Stimulated activated CD4-positive, alpha-beta T cell treated with anti-CD3 and anti-CD28 coated beads, Interleukin-2, amount 100 ng/mL, for 24 hours (primary cell): Measurements from ENCODE around the gene PDE3B.
A peak's percentile ranks its signal among the peaks of the same experiment; 100 is the strongest.
"Not testable (repeated sequence)": the region's sequence is repeated elsewhere in the genome, so short reads cannot be mapped to it uniquely, and the experiment has no call there.

Experiments used
- DNase-seq, 2 donors: peaks; one replicate each; pipeline ENCODE4 v3.0.0-alpha.2; 2020

PDE3B gene

GRCh38 chr11:14643697-14644225, at the start of gene PDE3B:
Gene PDE3B, plus strand, starts transcription at chr11:14643804. Its CDS starts 272 bp downstream, at chr11:14644076.
- DNase-seq: peak; percentile 74 to 83

GRCh38 chr11:14595261-14595660, 48.3 kb upstream of the PDE3B start:
- not testable (repeated sequence) for DNase-seq

DNA sequence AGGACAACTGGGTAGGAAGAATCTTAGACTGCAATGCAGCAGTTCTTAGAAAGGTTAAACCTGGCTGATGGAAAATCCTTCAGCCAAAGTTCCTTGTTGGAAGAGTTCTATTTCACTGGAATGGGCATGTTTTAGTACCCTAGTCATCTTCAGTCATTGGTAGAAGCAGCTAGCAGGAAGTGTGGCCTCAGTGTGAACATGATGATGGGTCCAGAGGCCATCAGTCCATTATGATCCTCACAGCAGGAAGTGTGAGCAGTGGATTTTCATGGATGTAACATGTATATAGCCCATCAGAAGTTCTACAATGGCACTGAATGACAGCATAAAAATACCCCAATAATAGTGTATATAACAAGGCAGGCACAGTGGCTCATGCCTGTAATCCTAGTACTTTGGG, 35.9 kb upstream of the PDE3B start:
- DNase-seq: no peak

- no peak for DNase-seq
These were observed 33.7 kb upstream of the PDE3B start for GRCh38 chr11:14609902-14610301.

DNA sequence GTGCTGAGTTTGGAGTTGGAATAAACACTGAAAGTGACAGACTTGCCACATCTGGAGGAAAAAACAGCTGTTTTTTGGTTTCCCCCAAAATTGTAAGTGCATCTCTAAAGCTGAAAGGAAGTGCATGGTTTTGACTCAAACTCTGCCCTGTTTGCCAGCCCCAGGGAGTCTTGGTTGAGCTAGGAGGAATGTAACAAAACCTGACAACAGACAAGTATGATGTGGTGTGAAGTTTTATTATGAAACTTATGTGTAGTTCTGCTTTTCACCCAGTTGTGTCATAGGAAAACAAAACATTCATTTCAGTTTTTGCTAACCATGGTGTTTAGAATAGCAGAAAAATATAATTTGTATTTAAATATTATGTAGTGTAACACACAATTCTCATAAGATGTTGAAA, 31.7 kb upstream of the PDE3B start:
- peak in 1 of 2 donors; percentile 5 for DNase-seq

DNA sequence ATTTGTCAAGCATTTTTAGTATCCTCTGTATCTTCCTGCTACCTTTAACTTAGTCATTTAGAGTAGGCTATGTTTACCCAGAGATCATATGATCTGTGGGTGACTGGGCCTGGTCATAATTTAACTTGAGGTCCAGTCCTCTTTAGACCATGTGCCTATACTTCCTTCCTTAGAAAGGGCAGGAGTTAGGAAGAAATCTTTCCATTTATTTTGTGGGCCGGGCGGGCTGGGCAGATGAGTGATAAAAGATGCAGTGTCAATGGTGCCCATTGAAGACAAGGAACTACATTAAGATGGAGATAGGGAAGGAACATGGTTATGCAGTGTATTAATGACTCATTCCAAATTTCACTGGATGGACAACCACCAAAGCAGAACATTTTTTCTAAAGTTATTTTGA, 30.9 kb upstream of the PDE3B start:
- no peak for DNase-seq

DNA sequence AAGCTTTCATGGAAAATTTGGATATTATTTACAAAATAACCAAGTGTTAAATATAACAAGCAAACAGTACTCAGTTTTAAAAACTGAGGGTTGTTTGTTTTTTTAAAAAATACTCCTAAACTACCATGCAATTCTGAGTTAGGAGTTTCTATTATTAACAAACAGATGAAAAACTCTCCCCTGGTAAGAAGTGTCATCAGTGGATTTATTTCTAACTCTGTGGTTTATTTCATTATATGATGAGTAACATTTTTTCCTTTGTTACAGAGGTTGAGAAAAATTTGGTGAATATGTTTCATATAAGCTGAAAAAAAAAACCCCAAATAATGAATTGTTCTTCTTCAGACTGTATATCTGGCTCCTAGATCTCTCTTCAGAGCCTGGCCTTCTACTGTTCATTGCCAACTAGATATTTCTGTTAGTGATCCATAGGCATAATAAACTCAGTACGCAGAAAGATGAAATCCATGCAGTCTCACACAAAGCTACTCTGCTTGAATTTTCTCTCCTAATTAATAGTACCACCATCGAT, 29.4 kb upstream of the PDE3B start:
- DNase-seq: no peak

DNA sequence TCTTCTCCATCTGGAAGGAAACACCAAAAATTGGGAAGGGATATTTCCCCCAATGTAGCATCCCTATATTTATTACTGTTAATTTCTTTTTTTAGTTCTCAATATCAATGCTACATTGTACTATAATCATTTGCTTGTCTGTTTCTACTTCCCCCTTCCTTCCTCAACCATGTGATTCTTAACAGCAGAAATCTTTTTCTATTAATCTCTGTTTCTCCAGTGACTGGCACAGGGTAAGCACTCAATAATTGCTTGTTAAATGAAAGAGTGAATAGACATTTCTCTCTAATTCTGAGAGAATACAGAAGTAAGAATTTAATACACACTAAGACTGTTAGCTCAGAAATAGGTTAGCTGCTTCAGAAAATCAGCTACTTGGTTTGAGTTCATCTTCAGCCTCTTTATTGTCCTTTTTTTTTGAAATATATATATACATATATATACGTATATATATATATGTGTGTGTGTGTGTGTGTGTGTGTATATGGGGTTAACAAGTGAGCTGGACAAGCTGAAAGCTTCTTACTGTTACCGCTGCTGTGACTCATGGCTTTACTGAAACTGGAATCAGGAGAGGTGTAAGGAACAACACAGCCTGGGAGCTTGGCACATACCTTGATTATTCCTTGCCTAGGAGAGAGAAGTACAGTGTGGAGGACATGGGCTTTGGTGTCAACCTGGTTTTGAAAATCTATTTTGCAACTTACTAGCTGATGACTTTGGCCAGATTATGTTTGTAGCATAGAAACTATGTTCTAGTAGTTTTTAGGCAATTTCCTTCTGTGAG, 26.2 kb upstream of the PDE3B start:
- no peak for DNase-seq

GRCh38 chr11:14618060-14618459, 25.5 kb upstream of the PDE3B start:
- no peak for DNase-seq

GRCh38 chr11:14619603-14620531, 23.7 kb upstream of the PDE3B start:
- no peak for DNase-seq

DNA sequence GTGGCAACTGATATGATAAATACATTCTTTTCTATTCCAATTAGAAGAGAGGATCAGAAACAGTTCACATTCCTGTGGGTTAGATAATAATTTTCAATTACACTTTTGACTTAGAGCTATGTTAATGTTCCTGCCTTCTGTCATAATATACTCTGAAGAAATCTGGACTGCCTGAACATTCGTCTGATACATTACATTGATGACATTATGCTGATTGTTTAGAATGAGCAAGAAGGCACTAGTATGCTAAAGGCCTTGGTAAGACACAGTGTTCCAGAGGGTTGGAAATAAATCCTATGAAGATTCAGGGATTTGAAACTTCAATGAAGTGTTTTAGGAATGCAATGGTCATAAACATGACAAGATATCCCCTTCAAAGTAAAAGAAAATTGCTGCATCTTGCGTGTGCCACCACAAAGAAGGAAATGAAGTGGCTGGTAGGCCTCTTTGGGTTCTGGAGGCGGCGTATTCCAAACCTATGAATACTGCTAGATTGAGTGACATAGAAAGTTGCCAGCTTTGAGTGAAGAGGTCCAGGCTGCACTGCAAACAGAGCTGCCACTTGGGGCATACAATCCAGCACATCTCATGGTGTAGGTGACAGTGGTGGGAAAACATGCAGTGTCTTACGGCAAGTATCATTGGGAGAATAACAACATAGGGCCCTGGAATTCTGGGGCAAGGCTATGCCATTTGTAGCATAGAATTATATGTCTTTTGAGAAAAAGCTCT, 21.2 kb upstream of the PDE3B start:
- DNase-seq: no peak

GRCh38 chr11:14623036-14623435, 20.6 kb upstream of the PDE3B start:
- no peak for DNase-seq

- DNase-seq: no peak
These were observed 17.9 kb upstream of the PDE3B start for GRCh38 chr11:14625586-14626205.

DNA sequence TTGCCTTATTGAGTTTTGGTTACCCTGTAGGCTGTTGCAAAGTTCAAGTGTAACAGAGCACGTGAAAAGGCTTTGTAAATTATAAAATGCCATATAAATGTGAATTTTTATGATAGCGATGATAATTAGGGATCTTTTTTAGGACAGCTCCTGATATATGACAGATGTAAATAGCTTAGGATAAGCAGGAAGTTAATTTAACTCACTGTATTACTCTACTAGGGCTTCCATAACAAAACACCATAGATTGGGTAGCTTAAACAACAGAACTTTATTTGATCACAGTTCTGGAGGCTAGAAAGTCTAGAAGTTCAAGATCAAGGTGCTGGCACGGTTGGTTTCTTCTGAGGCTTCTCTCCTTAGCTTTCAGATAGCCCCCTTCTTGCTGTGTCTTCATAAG, 17.0 kb upstream of the PDE3B start:
- DNase-seq: no peak

DNA sequence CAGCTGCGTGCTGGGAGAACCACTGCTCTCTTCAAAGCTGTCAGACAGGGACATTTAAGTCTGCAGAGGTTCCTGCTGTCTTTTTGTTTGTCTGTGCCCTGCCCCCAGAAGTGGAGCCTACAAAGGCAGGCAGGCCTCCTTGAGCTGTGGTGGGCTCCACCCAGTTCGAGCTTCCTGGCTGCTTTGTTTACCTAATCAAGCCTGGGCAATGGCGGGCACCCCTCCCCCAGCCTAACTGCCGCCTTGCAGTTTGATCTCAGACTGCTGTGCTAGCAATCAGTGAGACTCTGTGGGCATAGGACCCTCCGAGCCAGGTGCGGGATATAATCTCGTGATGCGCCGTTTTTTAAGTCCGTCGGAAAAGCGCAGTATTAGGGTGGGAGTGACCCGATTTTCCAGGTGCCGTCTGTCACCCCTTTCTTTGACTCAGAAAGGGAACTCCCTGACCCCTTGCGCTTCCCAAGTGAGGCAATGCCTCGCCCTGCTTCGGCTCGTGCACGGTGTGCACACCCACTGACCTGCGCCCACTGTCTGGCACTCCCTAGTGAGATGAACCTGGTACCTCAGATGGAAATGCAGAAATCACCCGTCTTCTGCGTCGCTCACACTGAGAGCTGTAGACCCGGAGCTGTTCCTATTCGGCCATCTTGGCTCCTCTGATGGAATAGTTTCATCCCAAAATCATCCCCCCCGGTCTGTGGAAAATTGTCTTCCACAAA, 9.9 kb upstream of the PDE3B start:
- not testable (repeated sequence) for DNase-seq

DNA sequence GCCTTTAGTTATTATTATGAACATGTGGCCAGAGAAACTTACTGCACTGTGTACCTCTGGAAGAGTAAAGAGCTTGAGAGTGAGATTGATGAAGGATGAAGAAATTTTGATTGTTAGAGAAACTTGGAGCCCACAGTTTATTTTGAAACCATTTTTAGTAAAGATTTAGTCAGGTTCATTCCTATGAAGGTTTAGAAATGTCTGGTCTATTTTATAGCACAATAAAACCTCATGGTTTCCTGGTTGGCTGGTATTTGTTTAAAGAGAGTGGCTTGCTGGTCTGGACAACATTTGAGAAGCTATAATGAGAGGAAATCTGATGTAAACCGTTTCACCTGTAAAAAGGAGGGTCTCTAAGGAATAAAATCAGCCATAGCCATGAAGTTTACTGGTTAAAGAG, 8.8 kb upstream of the PDE3B start:
- DNase-seq: no peak

GRCh38 chr11:14635546-14635945, 8.1 kb upstream of the PDE3B start:
- no peak for DNase-seq

GRCh38 chr11:14636119-14636518, 7.5 kb upstream of the PDE3B start:
- DNase-seq: no peak

DNA sequence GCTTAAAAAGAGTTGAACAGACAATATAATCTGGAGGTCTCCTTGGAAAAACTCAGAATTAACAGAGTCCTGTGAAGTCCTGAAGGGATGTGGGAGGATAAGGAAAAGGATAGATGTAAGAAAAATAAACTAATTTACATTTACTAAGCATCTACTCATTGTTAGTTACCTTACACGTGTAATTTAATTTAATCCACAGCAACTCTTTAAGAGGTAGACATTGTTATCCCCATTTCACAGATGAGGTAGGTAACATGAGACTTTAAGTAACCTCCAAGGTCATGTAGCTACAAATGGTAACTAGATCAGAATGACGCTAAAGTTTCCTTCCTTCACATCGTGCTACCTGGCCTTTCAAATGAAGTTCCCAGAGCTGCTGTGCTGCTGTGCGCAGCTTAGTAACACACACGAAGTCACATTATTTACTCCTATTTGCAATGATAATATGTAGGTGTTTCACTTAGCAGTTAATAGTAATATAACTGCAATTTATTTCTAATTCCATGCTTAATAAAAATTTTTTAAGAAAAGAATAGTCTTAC, 5.7 kb upstream of the PDE3B start:
- no peak for DNase-seq

DNA sequence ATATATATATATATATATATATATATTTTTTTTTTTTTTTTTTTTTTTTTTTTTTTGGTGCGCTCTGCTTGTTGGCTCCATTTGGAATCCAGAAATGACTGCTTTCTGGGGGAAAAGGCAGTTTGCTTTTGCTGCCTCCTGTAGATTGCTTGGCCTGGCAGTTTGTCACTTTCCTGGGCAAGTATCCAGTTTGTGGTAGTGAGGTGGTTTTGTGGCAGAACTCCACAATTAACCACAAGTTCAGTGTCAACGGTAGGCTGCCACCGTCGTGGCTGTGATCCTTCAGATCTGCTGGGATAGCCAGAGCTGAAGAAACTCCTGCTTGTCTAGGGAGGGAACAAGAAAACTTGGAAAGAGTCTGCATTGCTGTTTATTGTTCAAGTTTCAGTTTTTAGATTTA, 5.0 kb upstream of the PDE3B start:
- DNase-seq: no peak

- no peak for DNase-seq
These were observed 1.8 kb upstream of the PDE3B start for GRCh38 chr11:14641801-14642200.
